ENCODE results near the gene VPS37B. TPM values are rescaled to one million over a fixed set of nuclear protein-coding genes. Genes with fewer than 3 reads are reported as not detected.

VPS37B gene
- total RNA-seq, 1 experiment from 2014 or later, result 12.3 TPM

DNA sequence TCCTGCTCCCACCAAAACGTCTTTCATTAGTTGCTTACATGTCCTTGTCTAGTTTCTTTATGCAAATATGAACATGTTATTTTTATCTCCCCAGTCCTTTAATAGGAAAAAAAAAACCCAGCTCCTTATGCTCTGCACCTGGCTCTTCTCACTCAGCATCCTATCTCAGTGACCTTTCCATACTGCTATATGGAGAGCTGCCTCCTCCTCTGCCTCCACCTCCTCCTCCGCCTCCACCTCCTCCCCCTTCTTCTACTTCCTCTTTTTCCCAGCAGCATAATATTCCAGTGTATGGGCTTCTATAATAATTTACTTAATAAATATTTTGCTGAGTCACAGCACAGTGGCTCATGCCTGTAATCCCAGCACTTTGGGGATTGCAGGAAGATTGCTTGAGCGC is 38.8 kb upstream of the VPS37B start:
- no peaks in the 10 kb centered on the region for H3K79me1 ChIP-seq (ENCODE audit: insufficient read depth, low read depth, low read length, poor library complexity, severe bottlenecking)
- H2BK15ac ChIP-seq (ENCODE audit: low read depth, low read length), result no peak overlapping the region
- Mint-ChIP-seq H3K27me3 (ENCODE audit: low read depth) (peaks cover 3% of the 10 kb centered on the region), H3K4me3 (no peak overlapping the region), H3K36me3 (ENCODE audit: insufficient read depth in 1 of 3, low read depth in 3 of 3) (no peaks in the 10 kb centered on the region), H3K9me3 (no peaks in the 10 kb centered on the region), H3K4me1 (peaks cover 0 to 2% of the 10 kb centered on the region in 2 experiments; a peak in 2 of 4 replicates), H3K27ac (no peak overlapping the region; a peak in 1 of 7 replicates)
- no peak overlapping the region for H3K14ac ChIP-seq (ENCODE audit: insufficient read depth, low read length)
- H3K9me3 ChIP-seq (ENCODE audit: control insufficient read depth, low read depth, low read length), result no peaks in the 10 kb centered on the region
- H3K23me2 ChIP-seq (ENCODE audit: insufficient read length, low read depth, low read length, poor library complexity, severe bottlenecking), result no peaks in the 10 kb centered on the region
- H2AK5ac ChIP-seq (ENCODE audit: insufficient read length, low read length), result no peak overlapping the region
- H3T11ph ChIP-seq (ENCODE audit: low read length), result no peak overlapping the region
- H2BK120ac ChIP-seq (ENCODE audit: low read depth, low read length, poor library complexity, severe bottlenecking), result no peak overlapping the region
- H4K91ac ChIP-seq (ENCODE audit: insufficient read length, low read depth, low read length), result no peak overlapping the region
- H3K9ac ChIP-seq (ENCODE audit: extremely low read depth, insufficient read length, low read length), result no peak overlapping the region
- H4K5ac ChIP-seq (ENCODE audit: insufficient read length, low read depth, low read length), result no peak overlapping the region
- no peak for DNase-seq
- H3K4ac ChIP-seq (ENCODE audit: low read depth, low read length), result no peak overlapping the region
- no peak overlapping the region for H3K4me2 ChIP-seq (ENCODE audit: insufficient read depth, insufficient read length, low read length)
- H3K27me3 ChIP-seq (ENCODE audit: insufficient read depth, low read length), result no peaks in the 10 kb centered on the region
- TF ChIP-seq, protein P1, sequence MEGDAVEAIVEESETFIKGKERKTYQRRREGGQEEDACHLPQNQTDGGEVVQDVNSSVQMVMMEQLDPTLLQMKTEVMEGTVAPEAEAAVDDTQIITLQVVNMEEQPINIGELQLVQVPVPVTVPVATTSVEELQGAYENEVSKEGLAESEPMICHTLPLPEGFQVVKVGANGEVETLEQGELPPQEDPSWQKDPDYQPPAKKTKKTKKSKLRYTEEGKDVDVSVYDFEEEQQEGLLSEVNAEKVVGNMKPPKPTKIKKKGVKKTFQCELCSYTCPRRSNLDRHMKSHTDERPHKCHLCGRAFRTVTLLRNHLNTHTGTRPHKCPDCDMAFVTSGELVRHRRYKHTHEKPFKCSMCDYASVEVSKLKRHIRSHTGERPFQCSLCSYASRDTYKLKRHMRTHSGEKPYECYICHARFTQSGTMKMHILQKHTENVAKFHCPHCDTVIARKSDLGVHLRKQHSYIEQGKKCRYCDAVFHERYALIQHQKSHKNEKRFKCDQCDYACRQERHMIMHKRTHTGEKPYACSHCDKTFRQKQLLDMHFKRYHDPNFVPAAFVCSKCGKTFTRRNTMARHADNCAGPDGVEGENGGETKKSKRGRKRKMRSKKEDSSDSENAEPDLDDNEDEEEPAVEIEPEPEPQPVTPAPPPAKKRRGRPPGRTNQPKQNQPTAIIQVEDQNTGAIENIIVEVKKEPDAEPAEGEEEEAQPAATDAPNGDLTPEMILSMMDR (conservative IDR thresholded peaks at IDR 0.05), result no peak
- no peaks in the 10 kb centered on the region for H4K20me1 ChIP-seq (ENCODE audit: control insufficient read depth, insufficient read depth, insufficient read length)
- H3K56ac ChIP-seq (ENCODE audit: insufficient read length, low read depth, low read length), result no peak overlapping the region
- H2BK5ac ChIP-seq (ENCODE audit: insufficient read length, low read length), result no peak overlapping the region
- no CpG with 5 or more reads among the region's 3 CpGs for WGBS (ENCODE audit: extremely low coverage, insufficient read length, low lambda C conversion rate)
- no peak overlapping the region for H4K8ac ChIP-seq (replicated peaks; ENCODE audit: insufficient read length, low read depth, low read length)
- H3K79me2 ChIP-seq (ENCODE audit: insufficient read depth, low read length), result no peaks in the 10 kb centered on the region
- H3K27ac ChIP-seq (ENCODE audit: insufficient read length, low read depth, low read length), result no peak overlapping the region
- H3K18ac ChIP-seq (ENCODE audit: insufficient read length, low read depth, low read length), result no peak overlapping the region
- no peak overlapping the region for H2BK12ac ChIP-seq (ENCODE audit: insufficient read length, low read depth, low read length)
- H2BK20ac ChIP-seq (ENCODE audit: low read depth, low read length, poor library complexity, severe bottlenecking), result no peak overlapping the region
- no peaks in the 10 kb centered on the region for H3K4me1 ChIP-seq (ENCODE audit: insufficient read depth, low read length)
- no peak overlapping the region for H3K23ac ChIP-seq (ENCODE audit: insufficient read length, low read depth, low read length)
- no peak overlapping the region for H2AFZ ChIP-seq (ENCODE audit: low read length)
